ENCODE measurements around the gene KIFC1. TPM values are rescaled to one million over a fixed set of nuclear protein-coding genes. Genes with fewer than 3 reads are reported as not detected.

KIFC1 gene
- total RNA-seq, 4 donors from 2014 or later, result 3.2 to 19.5 (median 9.8) TPM

DNA sequence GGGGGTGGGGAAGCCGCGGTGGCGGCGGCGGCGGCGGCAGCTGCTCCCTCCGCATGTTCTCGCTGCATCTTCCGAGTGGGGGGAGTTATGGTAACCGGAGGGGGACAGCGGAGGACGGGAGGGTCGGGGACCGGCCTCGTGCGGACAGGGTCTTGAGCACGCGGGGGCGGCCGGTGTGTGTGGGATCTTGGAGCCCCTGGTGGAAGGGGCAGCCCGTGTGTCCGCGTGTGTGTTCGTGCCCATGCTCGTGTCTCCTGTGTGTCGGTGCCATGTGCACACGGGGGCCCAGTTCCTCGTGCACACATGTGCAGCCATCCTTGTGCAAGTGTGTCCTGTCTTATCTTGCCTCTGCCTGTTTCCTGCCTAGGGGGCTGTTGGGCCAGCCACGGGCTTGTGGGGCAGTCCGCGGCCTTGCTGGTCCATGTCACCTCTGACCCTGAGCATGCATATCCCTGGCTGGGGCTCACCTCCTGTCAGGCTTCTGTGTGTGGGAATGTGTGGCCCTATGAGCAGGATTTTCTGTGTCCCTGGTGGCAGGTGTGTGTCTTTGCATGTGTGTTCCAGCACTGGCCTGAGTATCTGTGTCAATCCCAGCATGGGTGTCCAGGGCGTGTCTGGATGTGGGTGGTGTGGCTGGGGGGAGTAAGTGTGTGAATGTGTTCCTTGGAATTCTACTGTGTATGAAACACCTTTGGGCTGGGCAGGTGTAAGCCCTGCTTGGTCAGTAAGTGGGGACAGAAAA lies 36.8 kb downstream of the KIFC1 start:
- whole genome bisulfite sequencing, result 8% methylated on average over 8 of the region's 33 CpGs
- peaks cover 67% of the 10 kb centered on the region for H3K4me1 ChIP-seq
- DNase-seq (ENCODE audit: low spot score in 2 of 2), result peak in 1 of 2 donors; percentile 74
- H3K27me3 ChIP-seq, result no peaks in the 10 kb centered on the region
- peak overlapping the region; percentile 68 for H3K4me3 ChIP-seq
- TF ChIP-seq CTCF (IDR thresholded peaks at IDR 0.05) (peak; percentile 21 to 42), POLR2A (IDR thresholded peaks at IDR 0.05) (no peak)
- H3K36me3 ChIP-seq, result peaks cover 8% of the 10 kb centered on the region
- H3K9me3 ChIP-seq, result no peaks in the 10 kb centered on the region
- H3K27ac ChIP-seq, result peak overlapping the region; percentile 92

GRCh38 chr6:33428966-33429749 lies 37.5 kb downstream of the KIFC1 start:
- Histone ChIP-seq H3K4me3 (peak overlapping the region; percentile 3), H3K4me1 (peaks cover 67% of the 10 kb centered on the region)

GRCh38 chr6:33429750-33430052 lies 38.1 kb downstream of the KIFC1 start:
- Histone ChIP-seq H3K27me3 (no peaks in the 10 kb centered on the region), H3K4me3 (no peak overlapping the region), H3K36me3 (peaks cover 8% of the 10 kb centered on the region), H3K9me3 (no peaks in the 10 kb centered on the region), H3K27ac (peak overlapping the region; percentile 92), H3K4me1 (peaks cover 65% of the 10 kb centered on the region)
- no peak for DNase-seq (ENCODE audit: low spot score in 2 of 2)
- WGBS, result 16% methylated on average over 2 of the region's 2 CpGs
- TF ChIP-seq CTCF (IDR thresholded peaks at IDR 0.05) (no peak), POLR2A (IDR thresholded peaks at IDR 0.05) (no peak)

More at GRCh38 chr6:33428966-33429749, 37.5 kb downstream of the KIFC1 start:
- DNase-seq (ENCODE audit: low spot score in 2 of 2), result peak in 1 of 2 donors; percentile 50
- WGBS, result 38% methylated on average over 5 of the region's 5 CpGs
- H3K9me3 ChIP-seq, result no peaks in the 10 kb centered on the region
- H3K27me3 ChIP-seq, result no peaks in the 10 kb centered on the region
- TF ChIP-seq EP300 (IDR thresholded peaks at IDR 0.05) (no peak), CTCF (IDR thresholded peaks at IDR 0.05) (no peak), POLR2AphosphoS5 (IDR thresholded peaks at IDR 0.05) (no peak), POLR2A (IDR thresholded peaks at IDR 0.05) (no peak)
- peak overlapping the region; percentile 92 for H3K27ac ChIP-seq
- H3K36me3 ChIP-seq, result peaks cover 8% of the 10 kb centered on the region

DNA sequence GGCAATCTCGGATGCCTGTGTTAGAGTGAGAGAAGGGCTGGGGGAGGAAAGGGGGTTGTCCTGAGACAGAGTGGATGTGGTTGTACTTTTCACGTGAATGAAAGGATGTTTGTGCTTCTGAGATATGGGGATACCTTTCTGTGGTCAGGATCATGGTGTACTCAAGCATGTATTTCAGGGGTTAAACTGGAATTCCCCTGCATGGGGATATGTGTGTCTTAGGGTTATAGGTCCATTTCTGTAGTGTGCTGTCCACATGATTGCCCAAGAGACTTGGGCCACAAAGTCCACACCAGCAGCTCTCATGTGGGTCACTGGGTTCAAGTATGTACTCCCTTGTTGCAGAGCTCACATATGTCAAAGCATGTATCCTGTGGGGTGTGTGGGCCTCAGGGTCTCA lies 38.7 kb downstream of the KIFC1 start:
- Histone ChIP-seq H3K4me1 (peaks cover 59% of the 10 kb centered on the region), H3K9me3 (no peaks in the 10 kb centered on the region), H3K27ac (no peak overlapping the region), H3K36me3 (peaks cover 12% of the 10 kb centered on the region), H3K27me3 (no peaks in the 10 kb centered on the region), H3K4me3 (no peak overlapping the region)
- no peak for DNase-seq (ENCODE audit: low spot score in 2 of 2)
- WGBS, result 59% methylated on average over 2 of the region's 2 CpGs
- TF ChIP-seq POLR2AphosphoS5 (IDR thresholded peaks at IDR 0.05) (no peak), CTCF (IDR thresholded peaks at IDR 0.05) (no peak), POLR2A (IDR thresholded peaks at IDR 0.05) (no peak), EP300 (IDR thresholded peaks at IDR 0.05) (no peak)

Measured in suprapubic skin (tissue), 4 donors.